ENCODE results near the gene PI4K2A. TPM values are rescaled to one million over a fixed set of nuclear protein-coding genes. Genes with fewer than 3 reads are reported as not detected.

The PI4K2A gene
- total and polyA plus RNA-seq, 2 experiments from 2014 or later = 16.6 to 28.7 TPM

- Histone ChIP-seq H3K4me1 (ENCODE audit: insufficient read depth) (no peaks in the 10 kb centered on the region), H4K20me1 (ENCODE audit: insufficient read depth) (no peaks in the 10 kb centered on the region), H3F3A (ENCODE audit: insufficient read depth) (no peaks in the 10 kb centered on the region), H3K9me2 (ENCODE audit: insufficient read depth) (no peaks in the 10 kb centered on the region), H3K9me3 (ENCODE audit: low read depth) (no peaks in the 10 kb centered on the region), H3K36me3 (ENCODE audit: low read depth) (no peaks in the 10 kb centered on the region), H3K4me3 (no peak overlapping the region), H3K9ac (no peak overlapping the region), H2AFZ (no peak overlapping the region), H3K79me2 (ENCODE audit: insufficient read depth) (no peaks in the 10 kb centered on the region), H3K27me3 (replicated peaks; ENCODE audit: insufficient read depth) (no peaks in the 10 kb centered on the region), H3K4me2 (ENCODE audit: unreplicated experiment) (no peak overlapping the region), H3K27ac (no peak overlapping the region)
- DNase-seq = peak; percentile 70
- TF ChIP-seq EZH2phosphoT487 (IDR thresholded peaks at IDR 0.05; ENCODE audit: insufficient read depth, low read depth) = no peak
- TF ChIP-seq EZH2 (IDR thresholded peaks at IDR 0.05; ENCODE audit: insufficient read depth, poor library complexity, severe bottlenecking) = no peak
- 26 to 28% methylated on average over 2 of the region's 2 CpGs for WGBS, 2 experiments (ENCODE audit: low coverage in 1 of 2, low lambda C conversion rate in 2 of 2, missing lambda C conversion rate in 2 of 2)
- in situ Hi-C loops (cut with MboI) = no loop called here
Observed at GRCh38 chr10:97612386-97612785, 28.1 kb upstream of the PI4K2A start.

- Histone ChIP-seq H4K20me1 (ENCODE audit: insufficient read depth) (no peaks in the 10 kb centered on the region), H3K27me3 (replicated peaks; ENCODE audit: insufficient read depth) (no peaks in the 10 kb centered on the region), H3K79me2 (ENCODE audit: insufficient read depth) (no peaks in the 10 kb centered on the region), H2AFZ (no peak overlapping the region), H3K4me3 (no peak overlapping the region), H3K27ac (no peak overlapping the region), H3K4me1 (ENCODE audit: insufficient read depth) (no peaks in the 10 kb centered on the region), H3K4me2 (ENCODE audit: unreplicated experiment) (no peak overlapping the region), H3K9ac (no peak overlapping the region), H3K36me3 (ENCODE audit: low read depth) (no peaks in the 10 kb centered on the region), H3F3A (ENCODE audit: insufficient read depth) (no peaks in the 10 kb centered on the region), H3K9me3 (ENCODE audit: low read depth) (no peaks in the 10 kb centered on the region), H3K9me2 (ENCODE audit: insufficient read depth) (no peaks in the 10 kb centered on the region)
- in situ Hi-C loops (cut with MboI) = no loop called here
- no peak for DNase-seq
- TF ChIP-seq EZH2phosphoT487 (IDR thresholded peaks at IDR 0.05; ENCODE audit: insufficient read depth, low read depth) = no peak
- TF ChIP-seq EZH2 (IDR thresholded peaks at IDR 0.05; ENCODE audit: insufficient read depth, poor library complexity, severe bottlenecking) = no peak
- 82% methylated on average over 4 of the region's 4 CpGs for WGBS, 2 experiments (ENCODE audit: low coverage in 1 of 2, low lambda C conversion rate in 2 of 2, missing lambda C conversion rate in 2 of 2)
Observed at GRCh38 chr10:97618285-97618684, 22.2 kb upstream of the PI4K2A start.

GRCh38 chr10:97618733-97619132, 21.7 kb upstream of the PI4K2A start:
- no peak overlapping the region for H3K27ac ChIP-seq
- H3K4me2 ChIP-seq (ENCODE audit: unreplicated experiment) = no peak overlapping the region
- TF ChIP-seq EZH2phosphoT487 (IDR thresholded peaks at IDR 0.05; ENCODE audit: insufficient read depth, low read depth) (no peak), EZH2 (IDR thresholded peaks at IDR 0.05; ENCODE audit: insufficient read depth, poor library complexity, severe bottlenecking) (no peak)
- no peaks in the 10 kb centered on the region for H3K9me3 ChIP-seq (ENCODE audit: low read depth)
- in situ Hi-C loops (cut with MboI) = no loop called here
- H3K4me1 ChIP-seq (ENCODE audit: insufficient read depth) = no peaks in the 10 kb centered on the region
- WGBS, 2 experiments (ENCODE audit: low coverage in 1 of 2, low lambda C conversion rate in 2 of 2, missing lambda C conversion rate in 2 of 2) = 90 to 97% methylated on average over 4 of the region's 4 CpGs
- H2AFZ ChIP-seq = no peak overlapping the region
- no peak for DNase-seq
- H3K79me2 ChIP-seq (ENCODE audit: insufficient read depth) = no peaks in the 10 kb centered on the region
- H3K9ac ChIP-seq = no peak overlapping the region
- H3K36me3 ChIP-seq (ENCODE audit: low read depth) = no peaks in the 10 kb centered on the region
- H3K27me3 ChIP-seq (replicated peaks; ENCODE audit: insufficient read depth) = no peaks in the 10 kb centered on the region
- no peaks in the 10 kb centered on the region for H4K20me1 ChIP-seq (ENCODE audit: insufficient read depth)
- no peaks in the 10 kb centered on the region for H3F3A ChIP-seq (ENCODE audit: insufficient read depth)
- no peak overlapping the region for H3K4me3 ChIP-seq
- no peaks in the 10 kb centered on the region for H3K9me2 ChIP-seq (ENCODE audit: insufficient read depth)

DNA sequence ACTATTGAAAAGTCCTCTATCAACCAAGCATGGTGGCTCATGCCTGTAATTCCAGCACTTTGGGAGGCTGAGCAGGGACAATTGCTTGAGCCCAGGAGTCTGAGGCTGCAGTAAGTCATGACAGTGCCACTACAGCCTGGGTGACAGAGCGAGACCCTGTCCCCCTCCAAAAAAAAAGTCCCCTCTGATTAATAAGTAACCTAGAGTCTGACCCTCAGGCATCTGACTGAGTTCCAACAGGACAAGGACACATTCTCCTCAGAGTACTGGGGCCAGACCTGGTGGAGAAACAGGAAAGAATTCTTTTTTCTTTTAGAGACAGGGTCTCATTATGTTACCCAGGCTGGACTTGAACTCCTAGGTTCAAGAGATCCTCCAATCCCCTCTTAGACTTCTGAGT, 17.2 kb upstream of the PI4K2A start:
- Histone ChIP-seq H2AFZ (no peak overlapping the region), H3F3A (ENCODE audit: insufficient read depth) (0 out of 2 replicates have a peak, but pooled peaks cover 4% of the 10 kb centered on the region), H3K9me2 (ENCODE audit: insufficient read depth) (no peaks in the 10 kb centered on the region), H3K79me2 (ENCODE audit: insufficient read depth) (no peaks in the 10 kb centered on the region), H3K4me3 (no peak overlapping the region), H3K9me3 (ENCODE audit: low read depth) (no peaks in the 10 kb centered on the region), H3K27me3 (replicated peaks; ENCODE audit: insufficient read depth) (no peaks in the 10 kb centered on the region), H3K4me1 (ENCODE audit: insufficient read depth) (no peaks in the 10 kb centered on the region), H4K20me1 (ENCODE audit: insufficient read depth) (no peaks in the 10 kb centered on the region), H3K27ac (no peak overlapping the region), H3K36me3 (ENCODE audit: low read depth) (no peaks in the 10 kb centered on the region), H3K4me2 (ENCODE audit: unreplicated experiment) (no peak overlapping the region), H3K9ac (no peak overlapping the region)
- in situ Hi-C loops (cut with MboI) = no loop called here
- WGBS, 2 experiments (ENCODE audit: low coverage in 1 of 2, low lambda C conversion rate in 2 of 2, missing lambda C conversion rate in 2 of 2) = 86 to 100% methylated on average over 1 of the region's 1 CpG
- no peak for TF ChIP-seq EZH2phosphoT487 (IDR thresholded peaks at IDR 0.05; ENCODE audit: insufficient read depth, low read depth)
- TF ChIP-seq EZH2 (IDR thresholded peaks at IDR 0.05; ENCODE audit: insufficient read depth, poor library complexity, severe bottlenecking) = no peak
- no peak for DNase-seq

DNA sequence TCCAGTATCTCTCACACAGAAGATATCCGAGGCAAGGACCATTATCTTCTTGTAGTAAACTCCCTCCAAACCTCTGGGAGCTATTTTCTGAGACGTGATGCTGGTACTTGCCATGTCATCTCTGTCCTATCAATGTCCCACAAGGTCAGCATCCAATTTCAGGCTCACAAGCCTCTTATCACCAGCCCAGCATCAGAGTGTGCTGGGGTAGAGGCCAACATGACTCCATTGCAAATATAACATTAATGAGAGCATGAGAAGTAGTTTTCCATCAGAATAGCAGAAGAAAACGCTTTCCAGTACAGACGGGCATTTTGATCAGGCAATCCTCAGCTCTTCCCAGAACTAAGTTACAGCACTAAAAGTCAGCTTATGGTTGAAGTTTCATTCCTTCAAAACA, 12.7 kb upstream of the PI4K2A start:
- no peak for DNase-seq
- Histone ChIP-seq H2AFZ (no peak overlapping the region), H3K79me2 (ENCODE audit: insufficient read depth) (peaks cover 9% of the 10 kb centered on the region), H3K4me3 (no peak overlapping the region), H3F3A (ENCODE audit: insufficient read depth) (0 out of 2 replicates have a peak, but pooled peaks cover 4% of the 10 kb centered on the region), H3K9me2 (ENCODE audit: insufficient read depth) (no peaks in the 10 kb centered on the region), H3K4me1 (ENCODE audit: insufficient read depth) (peaks cover 12% of the 10 kb centered on the region; the same call in 1 of the 2 replicates), H3K9ac (no peak overlapping the region), H4K20me1 (ENCODE audit: insufficient read depth) (no peaks in the 10 kb centered on the region), H3K27me3 (replicated peaks; ENCODE audit: insufficient read depth) (no peaks in the 10 kb centered on the region), H3K9me3 (ENCODE audit: low read depth) (no peaks in the 10 kb centered on the region), H3K36me3 (ENCODE audit: low read depth) (no peaks in the 10 kb centered on the region), H3K27ac (no peak overlapping the region), H3K4me2 (ENCODE audit: unreplicated experiment) (no peak overlapping the region)
- in situ Hi-C loops (cut with MboI) = no loop called here
- TF ChIP-seq EZH2 (IDR thresholded peaks at IDR 0.05; ENCODE audit: insufficient read depth, poor library complexity, severe bottlenecking) (no peak), EZH2phosphoT487 (IDR thresholded peaks at IDR 0.05; ENCODE audit: insufficient read depth, low read depth) (no peak)
- WGBS, 2 experiments (ENCODE audit: low coverage in 1 of 2, low lambda C conversion rate in 2 of 2, missing lambda C conversion rate in 2 of 2) = 83 to 84% methylated on average over 4 of the region's 4 CpGs
